NCI-H1436 (cell line): Measurements from ENCODE around the gene SEC23A.
"Not testable (repeated sequence)": the region's sequence is repeated elsewhere in the genome, so short reads cannot be mapped to it uniquely, and the experiment has no call there.

Source experiments
- DNase-seq: peaks from one replicate; lab custom pipeline; 2025; lab: John Stamatoyannopoulos, UW

The SEC23A gene

GRCh38 chr14:39091716-39092115 lies 11.3 kb downstream of the SEC23A start:
- DNase-seq = no peak

GRCh38 chr14:39090548-39091111 lies 12.4 kb downstream of the SEC23A start:
- no peak for DNase-seq

- DNase-seq = no peak
These were observed 15.5 kb downstream of the SEC23A start for GRCh38 chr14:39087493-39087892.

GRCh38 chr14:39085933-39086332 lies 17.1 kb downstream of the SEC23A start:
- no peak for DNase-seq

GRCh38 chr14:39083127-39083526 lies 19.9 kb downstream of the SEC23A start:
- no peak for DNase-seq

- DNase-seq = no peak
These were observed 22.1 kb downstream of the SEC23A start for GRCh38 chr14:39080886-39081285.

GRCh38 chr14:39071096-39071495 lies 31.9 kb downstream of the SEC23A start:
- no peak for DNase-seq

GRCh38 chr14:39069923-39070322 lies 33.1 kb downstream of the SEC23A start:
- no peak for DNase-seq

- DNase-seq = not testable (repeated sequence)
These were observed 33.7 kb downstream of the SEC23A start for GRCh38 chr14:39069169-39069805.

- DNase-seq = no peak
These were observed 42.1 kb downstream of the SEC23A start for GRCh38 chr14:39060818-39061437.

GRCh38 chr14:39055786-39056474 lies 47.1 kb downstream of the SEC23A start:
- no peak for DNase-seq

- not testable (repeated sequence) for DNase-seq
These were observed 50.1 kb downstream of the SEC23A start for GRCh38 chr14:39052869-39053454.

- DNase-seq = no peak
These were observed 52.6 kb downstream of the SEC23A start for GRCh38 chr14:39050389-39050788.

- DNase-seq = not testable (repeated sequence)
These were observed 57.1 kb downstream of the SEC23A start for GRCh38 chr14:39045889-39046288.

- no peak for DNase-seq
These were observed 59.6 kb downstream of the SEC23A start for GRCh38 chr14:39043352-39043943.

- DNase-seq = no peak
These were observed 62.5 kb downstream of the SEC23A start for GRCh38 chr14:39040529-39040928.

GRCh38 chr14:39038542-39038941 lies 64.5 kb downstream of the SEC23A start:
- DNase-seq = no peak

- DNase-seq = no peak
These were observed 66.3 kb downstream of the SEC23A start for GRCh38 chr14:39036760-39037159.

- no peak for DNase-seq
These were observed 67.7 kb downstream of the SEC23A start for GRCh38 chr14:39035336-39035735.

GRCh38 chr14:39034481-39035296 lies 68.3 kb downstream of the SEC23A start:
- DNase-seq = no peak

GRCh38 chr14:39033371-39033770 lies 69.7 kb downstream of the SEC23A start:
- DNase-seq = no peak
